Esophagus squamous epithelium (tissue), 5 donors: ENCODE measurements around the gene KLK11. TPM values are rescaled to one million over a fixed set of nuclear protein-coding genes. Genes with fewer than 3 reads are reported as not detected.

Experiments
- DNase-seq: peaks from one replicate; lab custom pipeline; 2025; lab: John Stamatoyannopoulos, UW
- H3K27ac ChIP-seq, 4 donors: fragments of 200-600 bp; sonication (generic); one replicate each; pipeline ENCODE4 v1.5.1; 2016 to 2019; ENCODE audit warnings: mild to moderate bottlenecking in 1 of 4
- H3K27me3 ChIP-seq, 4 donors: fragments of 200-600 bp; sonication (generic); 1 replicate in 3 of 4; 2 replicates in 1 of 4; pipeline versions ENCODE4 v1.5.1 to v1.6.0; 2017 to 2021; ENCODE audit warnings: antibody characterized with exemption in 1 of 4
- H3K36me3 ChIP-seq, 3 donors: fragments of 200-600 bp; sonication (generic); one replicate each; pipeline ENCODE4 v1.5.1; 2016 to 2019
- H3K4me1 ChIP-seq, 3 donors: fragments of 200-600 bp; sonication (generic); one replicate each; pipeline ENCODE4 v1.5.1; 2017 to 2019
- H3K4me3 ChIP-seq, 4 donors: fragments of 200-600 bp; sonication (generic); 1 replicate in 3 of 4; 2 replicates in 1 of 4; pipeline ENCODE4 v1.5.1; 2016 to 2019; ENCODE audit warnings: mild to moderate bottlenecking in 2 of 4, moderate library complexity in 1 of 4
- H3K9me3 ChIP-seq, 3 donors: fragments of 200-600 bp; sonication (generic); one replicate each; pipeline ENCODE4 v1.5.1; 2016 to 2019
- POLR2A ChIP-seq, 4 donors: fragments of 450-650 bp; IDR thresholded peaks; one replicate each; pipeline ENCODE4 v1.6.1; 2017; ENCODE audit warnings: antibody characterized with exemption in 4 of 4, mild to moderate bottlenecking in 4 of 4, moderate library complexity in 3 of 4
- WGBS, 2 donors: methylation state at CpG; one replicate each; pipeline ENCODE4 v1.1.5; 2018; 5-methylcytosine and 5-hydroxymethylcytosine counted together
- intact Hi-C: fragments of 100-400 bp; cut with DNase I; formaldehyde crosslinking; loops from one replicate; pipeline ENCODE4 v1.15.0; 2022
- total RNA-seq, 4 donors: library from RNA; depleted of rRNA; stranded (reverse); fragments of >200 nt; gene quantifications; one replicate each; pipeline ENCODE4 v1.1.0, GENCODE V29; 2016
- TF ChIP-seq, protein P1 (sequence below), 6 experiments: fragments of 450-650 bp in 4 of 6; fragments of 200-600 bp in 2 of 6; sonication (generic) in 2 of 6; IDR thresholded peaks; one replicate each; pipeline ENCODE4 v1.5.1; 2016 to 2019; ENCODE audit warnings: antibody characterized with exemption in 6 of 6, mild to moderate bottlenecking in 4 of 6, moderate library complexity in 4 of 6
- donor health status: DM: yes; HTN: yes; CAD: no.

Gene KLK11
- total RNA-seq, 4 donors from 2014 or later: 171 to 460 (median 244) TPM

DNA sequence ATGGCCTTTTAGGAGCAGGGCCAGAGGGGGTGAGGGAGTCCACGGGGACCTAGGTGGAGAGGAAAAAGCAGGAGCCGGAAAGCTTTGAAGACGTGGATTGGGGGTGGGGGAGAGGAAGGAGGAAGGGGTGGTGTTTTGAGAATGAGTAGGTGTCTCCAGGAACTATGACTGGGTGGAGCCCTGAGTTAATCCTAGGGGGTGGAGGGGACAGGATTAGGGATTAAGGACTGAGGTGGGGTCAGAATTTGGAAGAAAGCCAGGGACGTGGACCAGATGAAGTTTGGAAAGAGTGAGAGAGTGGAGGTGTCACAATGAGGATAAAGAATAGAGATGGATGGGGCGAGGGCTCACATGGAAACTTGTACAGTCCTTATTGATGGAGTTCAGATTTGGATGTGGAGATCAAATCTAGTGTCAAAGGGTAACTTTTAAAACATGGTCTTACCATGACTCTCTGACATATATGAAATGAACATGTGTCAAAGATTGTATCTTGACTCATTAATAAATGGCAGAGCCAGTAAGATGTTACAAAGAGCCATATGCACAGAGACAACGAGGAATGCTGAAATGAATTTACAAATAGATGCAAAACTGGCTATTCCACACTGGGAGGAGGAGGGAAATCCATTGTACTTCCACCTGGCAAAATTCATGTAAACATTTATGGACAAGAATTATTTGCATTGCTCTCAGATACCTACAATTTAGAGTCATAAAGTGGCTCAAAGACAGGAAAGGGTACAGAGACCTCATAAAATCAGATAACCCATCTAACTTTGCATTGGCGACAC is 40.2 kb upstream of the KLK11 start:
- Histone ChIP-seq H3K9me3 (no peaks in the 10 kb centered on the region), H3K36me3 (no peaks in the 10 kb centered on the region), H3K27me3 (peaks cover 0 to 40% (median 3%) of the 10 kb centered on the region in 4 donors), H3K4me3 (no peak overlapping the region), H3K27ac (peak overlapping the region in 3 of 4 donors; percentile 80 to 92 (median 89)), H3K4me1 (peaks cover 7 to 92% (median 11%) of the 10 kb centered on the region in 3 donors)
- TF ChIP-seq, protein P1, sequence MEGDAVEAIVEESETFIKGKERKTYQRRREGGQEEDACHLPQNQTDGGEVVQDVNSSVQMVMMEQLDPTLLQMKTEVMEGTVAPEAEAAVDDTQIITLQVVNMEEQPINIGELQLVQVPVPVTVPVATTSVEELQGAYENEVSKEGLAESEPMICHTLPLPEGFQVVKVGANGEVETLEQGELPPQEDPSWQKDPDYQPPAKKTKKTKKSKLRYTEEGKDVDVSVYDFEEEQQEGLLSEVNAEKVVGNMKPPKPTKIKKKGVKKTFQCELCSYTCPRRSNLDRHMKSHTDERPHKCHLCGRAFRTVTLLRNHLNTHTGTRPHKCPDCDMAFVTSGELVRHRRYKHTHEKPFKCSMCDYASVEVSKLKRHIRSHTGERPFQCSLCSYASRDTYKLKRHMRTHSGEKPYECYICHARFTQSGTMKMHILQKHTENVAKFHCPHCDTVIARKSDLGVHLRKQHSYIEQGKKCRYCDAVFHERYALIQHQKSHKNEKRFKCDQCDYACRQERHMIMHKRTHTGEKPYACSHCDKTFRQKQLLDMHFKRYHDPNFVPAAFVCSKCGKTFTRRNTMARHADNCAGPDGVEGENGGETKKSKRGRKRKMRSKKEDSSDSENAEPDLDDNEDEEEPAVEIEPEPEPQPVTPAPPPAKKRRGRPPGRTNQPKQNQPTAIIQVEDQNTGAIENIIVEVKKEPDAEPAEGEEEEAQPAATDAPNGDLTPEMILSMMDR (IDR thresholded peaks at IDR 0.05): no peak
- no peak for TF ChIP-seq POLR2A (IDR thresholded peaks at IDR 0.05)
- 59 to 61% methylated on average over 7 of the region's 7 CpGs for WGBS, 2 donors
- intact Hi-C loops: no loop called here
- DNase-seq: no peak

DNA sequence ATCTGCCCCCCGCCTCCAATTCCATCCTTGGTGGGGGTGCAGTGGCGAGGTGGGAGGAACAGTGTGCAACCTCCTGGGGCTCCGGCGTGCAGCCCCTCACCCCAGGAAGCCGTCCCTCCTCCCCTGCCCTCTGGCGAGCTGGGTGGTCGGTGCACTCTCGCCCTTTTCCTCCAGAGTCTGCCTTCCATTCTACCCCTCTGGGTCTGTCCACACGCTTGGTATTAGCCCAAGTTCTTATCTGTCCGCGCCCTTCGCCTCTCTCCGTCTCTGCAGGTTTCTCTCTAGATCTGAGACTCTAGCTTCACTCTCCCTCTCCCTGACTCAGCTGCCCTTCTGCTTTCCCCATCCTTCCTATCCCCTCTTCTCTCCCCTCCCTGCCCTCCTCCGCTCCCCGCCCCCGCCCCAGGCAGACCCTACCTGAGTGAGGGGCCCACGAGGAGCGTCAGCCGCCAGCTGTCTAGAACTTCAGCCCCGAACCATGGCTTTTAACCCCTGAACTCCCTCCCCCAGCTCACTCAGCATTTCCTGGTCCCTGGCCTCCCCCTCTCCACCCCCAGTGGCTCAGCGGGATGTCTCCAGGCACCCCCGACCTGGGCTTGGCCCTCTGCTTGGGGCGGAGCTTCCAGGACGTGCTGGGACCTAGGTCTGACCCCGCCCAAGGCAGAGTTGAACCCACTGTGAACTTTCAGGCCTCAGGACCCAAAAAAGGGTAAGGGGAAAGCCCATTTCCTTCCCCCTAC is 39.0 kb upstream of the KLK11 start:
- Histone ChIP-seq H3K27me3 (peaks cover 0 to 40% (median 3%) of the 10 kb centered on the region in 4 donors), H3K9me3 (no peaks in the 10 kb centered on the region), H3K4me3 (peak overlapping the region; percentile 32 to 59 (median 47)), H3K36me3 (peaks cover 0 to under 1% (median 0%) of the 10 kb centered on the region in 3 donors), H3K4me1 (peaks cover 7 to 80% (median 11%) of the 10 kb centered on the region in 3 donors), H3K27ac (peak overlapping the region; percentile 44 to 92 (median 84))
- TF ChIP-seq POLR2A (IDR thresholded peaks at IDR 0.05): no peak
- TF ChIP-seq, protein P1 (IDR thresholded peaks at IDR 0.05): no peak
- intact Hi-C loops: no loop called here
- WGBS, 2 donors: 7 to 10% methylated on average over 16 to 20 of the region's 25 CpGs
- no peak for DNase-seq

DNA sequence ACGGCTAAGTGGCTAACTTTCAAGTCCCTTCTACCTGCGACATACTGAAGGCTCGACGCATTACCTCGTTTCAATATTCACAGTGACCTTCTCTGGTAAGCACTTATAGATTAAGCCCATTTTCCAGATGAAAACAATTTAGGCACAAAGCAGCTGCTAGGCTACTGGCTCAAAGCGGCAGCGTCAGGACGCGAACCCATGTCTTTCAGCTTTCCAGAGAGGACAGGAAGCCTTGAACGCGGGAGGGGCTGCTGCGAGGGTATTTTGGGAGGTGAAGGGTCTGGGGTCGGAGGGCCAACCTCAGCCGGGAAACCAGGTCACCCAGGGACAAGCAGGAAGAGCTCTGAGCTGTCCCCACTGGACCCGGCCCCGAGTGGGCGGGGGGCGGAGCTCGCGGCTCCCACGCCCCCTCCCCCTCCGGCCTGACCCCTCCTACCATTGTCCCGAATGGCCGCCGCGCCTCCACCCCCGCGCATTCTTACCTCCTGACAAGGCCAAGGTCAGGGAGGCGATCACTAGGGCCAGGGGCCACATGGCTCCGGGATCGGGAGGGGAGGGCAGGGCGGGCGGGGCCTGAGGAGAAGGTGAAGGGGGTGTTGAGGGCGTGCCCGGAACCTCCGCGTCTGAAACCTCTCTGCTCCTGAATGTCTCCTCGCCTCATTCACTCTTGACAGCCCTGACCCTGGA is 38.3 kb upstream of the KLK11 start, which contains the start of gene KLK13:
Gene KLK13, minus strand, starts transcription at position 559 of the 687 bp plus-strand sequence. Its CDS starts 25 bp downstream, at position 534.
- DNase-seq: no peak
- Histone ChIP-seq H3K4me1 (peaks cover 7 to 73% (median 11%) of the 10 kb centered on the region in 3 donors), H3K9me3 (no peaks in the 10 kb centered on the region), H3K27ac (peak within 1 kb of the TSS; percentile 44 to 92 (median 84)), H3K27me3 (peaks cover 0 to 40% (median 3%) of the 10 kb centered on the region in 4 donors), H3K4me3 (peak within 1 kb of the TSS; percentile 32 to 59 (median 47)), H3K36me3 (peaks cover 0 to 8% (median 0%) of the 10 kb centered on the region in 3 donors)
- intact Hi-C loops: no loop called here
- 26 to 40% methylated on average over 12 to 20 of the region's 38 CpGs for WGBS, 2 donors
- TF ChIP-seq, protein P1 (IDR thresholded peaks at IDR 0.05): no peak
- peak in 1 of 4 donors; percentile 16 for TF ChIP-seq POLR2A (IDR thresholded peaks at IDR 0.05)

DNA sequence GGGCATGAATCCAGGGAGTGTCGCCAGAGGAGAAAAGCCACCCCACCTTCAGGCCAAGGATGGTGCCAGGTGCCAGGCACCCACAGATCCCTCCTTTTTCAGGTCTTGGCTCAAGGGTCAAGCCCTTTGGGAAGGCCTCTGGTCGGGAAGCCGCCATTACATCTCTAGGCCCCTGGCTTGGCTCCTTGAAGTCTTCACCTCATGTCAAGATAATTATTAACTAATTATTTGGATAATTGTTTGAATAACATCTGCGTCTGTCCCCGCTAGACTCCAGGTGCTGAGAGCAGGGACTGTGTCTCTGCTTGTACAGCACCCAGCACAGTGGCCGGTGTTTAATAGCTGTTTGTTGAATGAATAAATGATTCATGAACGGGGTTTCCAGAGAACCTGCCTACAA is 37.2 kb upstream of the KLK11 start:
- Histone ChIP-seq H3K27ac (peak overlapping the region in 3 of 4 donors; percentile 80 to 92 (median 89)), H3K36me3 (peaks cover 0 to 12% (median 0%) of the 10 kb centered on the region in 3 donors), H3K27me3 (peaks cover 0 to 40% (median 3%) of the 10 kb centered on the region in 4 donors), H3K4me1 (peaks cover 7 to 63% (median 11%) of the 10 kb centered on the region in 3 donors), H3K4me3 (peak overlapping the region in 3 of 4 donors; percentile 32 to 48 (median 46)), H3K9me3 (no peaks in the 10 kb centered on the region)
- intact Hi-C loops: no loop called here
- 67 to 79% methylated on average over 6 to 7 of the region's 7 CpGs for WGBS, 2 donors
- no peak for TF ChIP-seq POLR2A (IDR thresholded peaks at IDR 0.05)
- TF ChIP-seq, protein P1 (IDR thresholded peaks at IDR 0.05): no peak
- no peak for DNase-seq
